Activated CD8-positive, alpha-beta T cell treated with anti-CD3 and anti-CD28 coated beads, Interleukin-2, amount 10 ng/mL, durations not matched to agents 7 days and 5 days (primary cell): Measurements from ENCODE around the gene IQCH. TPM values are rescaled to one million over a fixed set of nuclear protein-coding genes. Genes with fewer than 3 reads are reported as not detected.
"Not testable (repeated sequence)": the region's sequence is repeated elsewhere in the genome, so short reads cannot be mapped to it uniquely, and the experiment has no call there.

Source experiments
- ATAC-seq: fragments of 150-1000 bp; cut with Tn5 transposase; one replicate; pipeline ENCODE4 v1.10.0; 2021; ENCODE audit warnings: moderate library complexity
- CTCF ChIA-PET: fragments of 350-600 bp; sonication (Branson Sonifier 250); formaldehyde crosslinking; loops from one replicate; lab custom pipeline; 2021; ENCODE audit warnings: antibody characterized with exemption; lab: Charles Lee
- POLR2A ChIA-PET: fragments of 350-600 bp; sonication (Branson Sonifier 250); formaldehyde crosslinking; loops from one replicate; lab custom pipeline; 2021; ENCODE audit warnings: antibody characterized with exemption; lab: Charles Lee
- DNase-seq: peaks from one replicate; pipeline ENCODE4 v3.0.0-alpha.2; 2020
- H3K27ac Mint-ChIP-seq: one replicate; pipeline ENCODE4 v1.8.0; 2021; ENCODE audit warnings: mild to moderate bottlenecking, mixed read lengths
- H3K27me3 Mint-ChIP-seq: one replicate; pipeline ENCODE4 v1.8.0; 2021; ENCODE audit warnings: low read depth, mixed read lengths
- H3K36me3 Mint-ChIP-seq: one replicate; pipeline ENCODE4 v1.8.0; 2021; ENCODE audit warnings: low read depth, mixed read lengths
- H3K4me1 Mint-ChIP-seq: one replicate; pipeline ENCODE4 v1.8.0; 2021; ENCODE audit warnings: low read depth, mixed read lengths
- H3K4me3 Mint-ChIP-seq: one replicate; pipeline ENCODE4 v1.8.0; 2021; ENCODE audit warnings: mild to moderate bottlenecking, mixed read lengths
- H3K9me3 Mint-ChIP-seq: one replicate; pipeline ENCODE4 v1.8.0; 2022; ENCODE audit warnings: mixed read lengths; ENCODE audit not compliant: insufficient read depth
- total RNA-seq, 2 experiments: library from RNA; stranded (reverse); gene quantifications; one replicate each; pipeline ENCODE4 v1.2.3, GENCODE V29; 2021

Gene IQCH
- total RNA-seq, 2 experiments from 2014 or later = 0.97 to 2.2 TPM

DNA sequence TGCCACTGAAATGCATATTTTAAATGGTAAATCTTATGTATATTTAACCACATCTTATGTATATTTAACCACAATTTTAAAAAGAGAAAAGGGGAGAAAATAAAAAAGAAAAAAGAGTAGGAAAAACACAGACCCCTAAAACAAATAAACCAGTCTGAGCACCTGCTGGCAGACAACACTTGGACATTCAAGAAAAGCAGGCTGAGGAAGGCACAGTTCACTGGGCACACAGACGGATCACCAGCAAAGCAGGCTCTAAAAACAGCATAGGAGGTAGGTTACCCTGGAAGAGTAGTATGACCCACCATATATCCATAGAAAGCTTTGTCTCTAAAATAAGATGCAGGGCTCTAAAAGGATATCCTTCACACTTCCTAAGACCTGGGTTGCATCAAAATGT, 27.2 kb upstream of the IQCH start:
- POLR2A ChIA-PET = no interaction called here
- H3K4me3 Mint-ChIP-seq = no peak overlapping the region
- peaks cover 49% of the 10 kb centered on the region for H3K36me3 Mint-ChIP-seq
- H3K4me1 Mint-ChIP-seq = peaks cover 17% of the 10 kb centered on the region
- no peaks in the 10 kb centered on the region for H3K9me3 Mint-ChIP-seq
- CTCF ChIA-PET = interaction anchor here (2.9 kb wide), 1 partner anchor 13 kb away, joined by 9 read pairs; no protein-coding TSS in a partner anchor
- no peak for DNase-seq
- no peaks in the 10 kb centered on the region for H3K27me3 Mint-ChIP-seq
- ATAC-seq = no peak
- no peak overlapping the region for H3K27ac Mint-ChIP-seq

DNA sequence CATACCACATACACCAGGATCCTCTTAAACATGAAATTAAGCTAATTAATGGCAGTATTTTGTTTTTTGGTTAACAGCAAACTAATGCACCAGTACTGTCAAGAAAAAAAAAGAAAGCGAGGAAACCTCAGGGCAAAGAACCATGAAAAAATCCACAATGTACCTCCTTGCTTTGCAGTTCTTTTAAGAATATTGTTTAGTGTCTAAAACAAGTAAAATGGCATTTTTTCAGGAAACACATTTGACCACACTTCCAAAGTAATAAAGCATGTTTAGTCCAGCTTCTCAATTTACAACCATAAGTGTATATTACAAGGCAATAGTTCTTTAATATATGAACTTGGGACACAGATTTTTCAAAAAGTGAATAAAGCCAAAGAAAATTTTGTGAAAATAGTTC, 26.7 kb upstream of the IQCH start:
- POLR2A ChIA-PET = no interaction called here
- H3K4me3 Mint-ChIP-seq = no peak overlapping the region

DNA sequence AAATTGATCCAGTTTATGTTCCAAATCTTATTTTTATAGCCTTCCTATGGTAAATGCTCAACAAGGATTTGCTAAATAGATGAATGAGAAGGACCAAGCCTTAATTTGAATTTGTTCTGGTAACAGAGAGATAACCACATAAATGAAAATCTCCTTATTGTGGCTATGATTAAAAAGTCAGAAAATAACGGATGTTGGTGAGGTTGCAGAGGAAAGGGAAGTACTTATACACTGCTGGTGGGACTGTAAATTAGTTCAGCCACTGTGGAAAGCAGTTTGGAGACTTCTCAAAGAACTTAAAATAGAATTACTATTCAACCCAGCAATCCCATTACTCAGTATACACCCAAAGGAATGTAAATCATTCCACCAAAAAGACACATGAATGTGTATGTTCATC, 26.3 kb upstream of the IQCH start:
- Mint-ChIP-seq H3K4me3 (no peak overlapping the region), H3K9me3 (no peaks in the 10 kb centered on the region), H3K4me1 (peaks cover 17% of the 10 kb centered on the region), H3K27me3 (no peaks in the 10 kb centered on the region), H3K36me3 (peaks cover 55% of the 10 kb centered on the region), H3K27ac (peak overlapping the region; percentile 68)
- ChIA-PET POLR2A (no interaction called here), CTCF (interaction anchor here (2.9 kb wide), 1 partner anchor 12 kb away, joined by 9 read pairs; no protein-coding TSS in a partner anchor)
- DNase-seq (no peak), ATAC-seq (no peak)

More for the DNA sequence above, 26.7 kb upstream of the IQCH start:
- ATAC-seq (no peak), DNase-seq (no peak)
- CTCF ChIA-PET = interaction anchor here (2.9 kb wide), 1 partner anchor 12 kb away, joined by 9 read pairs; no protein-coding TSS in a partner anchor
- no peak overlapping the region for H3K27ac Mint-ChIP-seq
- H3K36me3 Mint-ChIP-seq = peaks cover 52% of the 10 kb centered on the region
- peaks cover 17% of the 10 kb centered on the region for H3K4me1 Mint-ChIP-seq
- no peaks in the 10 kb centered on the region for H3K27me3 Mint-ChIP-seq
- H3K9me3 Mint-ChIP-seq = no peaks in the 10 kb centered on the region

DNA sequence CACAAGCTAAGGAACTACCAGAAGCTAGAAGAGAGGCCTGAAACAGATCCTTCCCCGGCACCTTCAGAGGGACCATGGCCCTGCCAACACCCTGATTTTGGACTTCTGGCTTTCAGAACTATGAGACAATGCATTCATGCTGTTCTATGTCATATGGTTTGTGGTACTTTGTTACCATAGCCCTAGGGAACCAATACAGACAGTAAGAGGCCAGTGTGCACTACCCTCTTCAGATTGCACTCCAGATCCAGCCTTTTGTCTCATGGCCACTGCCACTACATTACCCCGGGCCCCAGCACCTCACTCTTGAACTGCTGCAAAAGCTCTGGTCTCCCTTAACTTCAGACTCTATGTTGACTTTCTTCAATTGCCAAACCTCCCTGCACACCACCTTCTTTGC, 24.1 kb upstream of the IQCH start:
- Mint-ChIP-seq H3K9me3 (no peaks in the 10 kb centered on the region), H3K36me3 (peaks cover 65% of the 10 kb centered on the region), H3K4me3 (no peak overlapping the region), H3K27me3 (no peaks in the 10 kb centered on the region), H3K27ac (no peak overlapping the region), H3K4me1 (peaks cover 17% of the 10 kb centered on the region)
- ChIA-PET CTCF (interaction anchor here (1.1 to 1.5 kb wide), 2 partner anchors 9 to 486 kb away, joined by 4 read pairs; no protein-coding TSS in a partner anchor), POLR2A (interaction anchor here (1.4 kb wide), 1 partner anchor 9 kb away, joined by 5 read pairs; no protein-coding TSS in a partner anchor)
- ATAC-seq = no peak
- no peak for DNase-seq

DNA sequence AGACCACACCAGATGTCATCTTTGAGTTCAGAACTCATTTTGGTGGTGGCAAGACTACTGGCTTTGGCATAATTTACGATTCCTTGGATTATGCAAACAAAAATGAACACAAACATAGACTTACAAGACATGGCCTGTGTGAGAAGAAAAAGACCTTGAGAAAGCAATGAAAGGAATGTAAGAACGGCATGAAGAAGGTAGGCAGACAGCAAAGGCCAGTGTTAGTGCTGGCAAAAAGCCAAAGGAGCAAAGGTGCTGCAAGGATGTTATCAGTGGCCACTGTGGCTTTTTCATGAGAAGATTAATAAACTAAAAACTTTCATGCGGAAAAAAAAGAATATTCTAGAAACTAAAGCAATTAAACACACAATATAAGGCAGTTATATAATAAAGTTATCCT, 22.0 kb upstream of the IQCH start:
- no peaks in the 10 kb centered on the region for H3K27me3 Mint-ChIP-seq
- no peak overlapping the region for H3K4me3 Mint-ChIP-seq
- no peaks in the 10 kb centered on the region for H3K9me3 Mint-ChIP-seq
- peaks cover 15% of the 10 kb centered on the region for H3K4me1 Mint-ChIP-seq
- H3K27ac Mint-ChIP-seq = no peak overlapping the region
- no peak for ATAC-seq
- no peak for DNase-seq
- ChIA-PET CTCF (interaction anchor here (0.6 kb wide), 1 partner anchor 256 kb away, joined by 3 read pairs; no protein-coding TSS in a partner anchor), POLR2A (no interaction called here)
- H3K36me3 Mint-ChIP-seq = peaks cover 61% of the 10 kb centered on the region

DNA sequence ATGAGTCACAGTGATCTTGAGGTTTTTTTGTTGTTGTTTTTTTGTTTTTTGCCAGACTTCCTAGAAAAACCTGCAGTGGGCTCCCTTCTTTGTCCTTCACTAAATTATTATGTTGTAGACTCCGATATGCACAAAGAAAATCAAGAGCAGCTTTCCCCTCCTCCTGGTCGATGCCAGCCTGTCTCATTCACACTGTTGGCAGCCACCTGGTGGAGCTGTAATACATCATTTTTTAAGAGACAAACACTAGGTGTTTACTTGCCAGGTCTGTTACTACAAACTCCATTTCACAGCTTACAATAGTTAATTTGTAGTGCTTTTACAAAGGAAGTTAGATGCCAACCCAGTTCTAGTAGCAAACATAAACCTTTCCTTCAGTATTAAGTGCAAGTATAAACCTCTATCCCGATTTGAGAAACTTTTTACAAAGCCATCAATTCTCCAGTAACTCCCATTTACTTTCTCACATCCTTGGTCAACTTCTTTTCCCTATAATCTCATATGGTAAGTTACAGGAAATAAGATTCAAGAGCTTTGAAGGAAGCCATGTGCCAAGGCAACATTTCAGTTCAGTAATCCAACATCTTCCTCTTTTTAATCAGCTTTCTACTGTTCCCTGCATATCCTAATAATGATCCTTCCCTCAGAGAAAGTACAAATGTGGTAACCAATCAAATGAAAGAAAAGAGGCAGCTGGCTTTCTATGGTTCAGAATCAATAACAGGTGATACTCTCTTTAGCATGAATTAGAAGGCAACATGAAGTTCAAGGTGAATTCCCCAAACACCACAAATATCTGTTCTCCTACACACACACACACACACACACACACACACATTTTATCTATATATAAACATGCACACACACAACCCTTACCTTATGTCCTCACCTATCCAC, 14.1 kb upstream of the IQCH start:
- peak; percentile 30 for DNase-seq
- ChIA-PET POLR2A (interaction anchor here (0.6 to 1.5 kb wide), 2 partner anchors 9 to 40 kb away, joined by 3 to 5 read pairs; no protein-coding TSS in a partner anchor), CTCF (interaction anchor here (0.6 to 2.4 kb wide), 27 partner anchors 10 to 613 kb away, joined by 3 to 18 read pairs (median 4); partner anchors contain the start of genes AAGAB, C15orf61, IQCH and SMAD3)
- H3K9me3 Mint-ChIP-seq = no peaks in the 10 kb centered on the region
- H3K27me3 Mint-ChIP-seq = no peaks in the 10 kb centered on the region
- peak overlapping the region; percentile 44 for H3K4me3 Mint-ChIP-seq
- ATAC-seq = peak; percentile 64
- peaks cover 41% of the 10 kb centered on the region for H3K4me1 Mint-ChIP-seq
- H3K36me3 Mint-ChIP-seq = peaks cover 31% of the 10 kb centered on the region
- peak overlapping the region; percentile 61 for H3K27ac Mint-ChIP-seq

DNA sequence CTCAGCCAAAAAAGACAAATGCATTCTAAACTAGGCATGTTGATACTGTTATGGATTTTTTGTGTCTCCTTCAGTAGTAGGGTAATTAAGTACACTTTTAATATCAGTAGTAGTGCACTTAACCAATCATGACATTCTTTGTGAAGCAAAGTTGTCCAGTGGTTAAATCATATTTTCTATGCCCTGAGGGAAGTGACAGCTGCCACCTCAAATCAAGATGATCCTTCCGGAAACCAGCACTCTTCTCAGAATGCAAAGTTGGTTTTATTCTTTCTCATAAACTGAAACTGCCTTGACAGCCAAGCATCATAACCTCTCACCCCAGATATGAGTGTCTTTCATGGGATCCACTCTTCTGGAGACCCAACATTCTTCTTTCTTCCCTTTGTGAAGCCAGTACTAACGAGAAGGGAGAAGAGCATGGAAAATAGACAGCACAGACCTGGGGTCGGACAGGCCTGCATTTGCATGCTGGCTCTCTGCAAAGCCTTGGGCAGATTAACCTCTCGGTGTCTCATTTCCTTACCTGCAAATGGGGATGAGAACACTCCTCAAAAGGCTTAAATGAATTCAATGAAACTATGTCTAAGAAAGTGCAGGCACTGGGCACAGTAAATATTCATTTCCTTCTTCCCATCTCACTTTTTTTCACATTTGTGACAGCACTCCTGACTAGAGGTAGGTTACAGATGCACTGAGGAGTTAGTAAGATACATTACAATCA, 13.3 kb upstream of the IQCH start:
- H3K27ac Mint-ChIP-seq = peak overlapping the region; percentile 61
- H3K4me3 Mint-ChIP-seq = peak overlapping the region; percentile 44
- ATAC-seq (peak; percentile 70), DNase-seq (peak; percentile 42)
- H3K4me1 Mint-ChIP-seq = peaks cover 41% of the 10 kb centered on the region
- ChIA-PET CTCF (interaction anchor here (0.9 to 2.4 kb wide), 16 partner anchors 10 to 295 kb away, joined by 3 to 18 read pairs (median 6); partner anchors contain the start of genes AAGAB, IQCH and SMAD3), POLR2A (no interaction called here)
- no peaks in the 10 kb centered on the region for H3K27me3 Mint-ChIP-seq
- H3K36me3 Mint-ChIP-seq = peaks cover 31% of the 10 kb centered on the region
- H3K9me3 Mint-ChIP-seq = no peaks in the 10 kb centered on the region

DNA sequence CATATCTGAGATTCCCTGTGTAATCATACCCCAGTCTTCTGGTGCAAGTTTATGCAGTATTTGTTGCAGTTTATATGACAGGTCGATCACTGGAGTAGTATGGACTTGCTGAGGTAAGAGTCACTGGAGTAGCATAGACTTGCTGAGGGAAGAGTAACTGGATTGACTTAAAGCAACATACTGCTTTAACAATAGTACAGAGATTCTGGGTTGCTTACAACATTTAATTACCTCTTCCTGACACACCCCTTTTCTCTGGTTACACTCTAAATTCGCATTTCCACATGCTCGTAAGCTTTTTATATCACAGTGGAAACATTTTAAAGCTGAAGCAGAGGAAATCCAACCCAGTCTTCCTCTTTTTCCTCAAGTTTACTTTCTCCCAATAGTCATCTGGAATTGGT, 11.9 kb upstream of the IQCH start:
- DNase-seq (no peak), ATAC-seq (no peak)
- CTCF ChIA-PET = interaction anchor here (0.8 kb wide), 1 partner anchor 297 kb away, joined by 3 read pairs; no protein-coding TSS in a partner anchor
- no peaks in the 10 kb centered on the region for H3K27me3 Mint-ChIP-seq
- no peak overlapping the region for H3K27ac Mint-ChIP-seq
- peaks cover 41% of the 10 kb centered on the region for H3K4me1 Mint-ChIP-seq
- H3K36me3 Mint-ChIP-seq = peaks cover 44% of the 10 kb centered on the region
- peaks cover 11% of the 10 kb centered on the region for H3K9me3 Mint-ChIP-seq
- H3K4me3 Mint-ChIP-seq = no peak overlapping the region
- POLR2A ChIA-PET = no interaction called here

DNA sequence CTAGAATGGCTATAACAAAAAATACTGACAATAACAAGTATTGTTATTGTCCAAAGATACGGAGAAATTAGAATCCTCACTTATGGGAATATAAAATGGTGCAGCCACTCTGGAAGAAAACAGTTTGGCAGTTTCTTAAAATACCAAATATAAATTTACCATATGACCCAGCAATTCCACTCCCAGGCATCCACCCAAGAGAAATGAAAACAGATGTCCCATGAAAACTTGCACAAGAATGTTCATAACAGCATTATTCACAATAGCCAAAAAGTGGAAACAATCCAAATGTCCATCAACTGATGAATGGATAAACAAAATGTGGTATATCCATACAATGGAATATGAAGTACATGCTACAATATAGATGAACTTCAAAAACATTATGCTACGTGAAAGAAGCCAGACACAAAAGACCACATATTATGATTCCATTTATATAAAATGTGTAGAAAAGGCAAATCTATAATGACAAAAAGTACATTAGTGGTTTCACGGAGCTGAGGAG, 9.6 kb upstream of the IQCH start:
- CTCF ChIA-PET = no interaction called here
- ATAC-seq (no peak), DNase-seq (no peak)
- Mint-ChIP-seq H3K27ac (no peak overlapping the region), H3K36me3 (peaks cover 52% of the 10 kb centered on the region), H3K27me3 (no peaks in the 10 kb centered on the region), H3K4me3 (no peak overlapping the region), H3K4me1 (peaks cover 32% of the 10 kb centered on the region), H3K9me3 (peaks cover 11% of the 10 kb centered on the region)
- POLR2A ChIA-PET = no interaction called here

DNA sequence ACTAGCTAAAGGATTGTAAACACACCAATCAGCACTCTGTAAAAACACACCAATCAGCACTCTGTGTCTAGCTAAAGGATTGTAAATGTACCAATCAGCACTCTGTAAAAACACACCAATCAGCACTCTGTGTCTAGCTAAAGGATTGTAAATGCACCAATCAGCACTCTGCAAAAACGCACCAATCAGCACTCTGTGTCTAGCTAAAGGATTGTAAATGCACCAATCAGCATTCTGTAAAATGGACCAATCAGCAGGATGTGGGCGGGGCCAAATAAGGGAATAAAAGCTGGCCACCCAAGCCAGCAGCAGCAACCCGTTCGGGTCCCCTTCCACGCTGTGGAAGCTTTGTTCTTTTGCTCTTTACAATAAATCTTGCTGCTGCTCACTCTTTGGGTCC, 8.0 kb upstream of the IQCH start:
- CTCF ChIA-PET = interaction anchor here (0.6 kb wide), 1 partner anchor 54 kb away, joined by 3 read pairs; no protein-coding TSS in a partner anchor
- H3K4me3 Mint-ChIP-seq, ATAC-seq, H3K27ac Mint-ChIP-seq, DNase-seq, POLR2A ChIA-PET, H3K27me3 Mint-ChIP-seq: not testable (repeated sequence)
- Mint-ChIP-seq H3K4me1 (peaks cover 22% of the 10 kb centered on the region), H3K36me3 (peaks cover 53% of the 10 kb centered on the region), H3K9me3 (peaks cover 11% of the 10 kb centered on the region)

DNA sequence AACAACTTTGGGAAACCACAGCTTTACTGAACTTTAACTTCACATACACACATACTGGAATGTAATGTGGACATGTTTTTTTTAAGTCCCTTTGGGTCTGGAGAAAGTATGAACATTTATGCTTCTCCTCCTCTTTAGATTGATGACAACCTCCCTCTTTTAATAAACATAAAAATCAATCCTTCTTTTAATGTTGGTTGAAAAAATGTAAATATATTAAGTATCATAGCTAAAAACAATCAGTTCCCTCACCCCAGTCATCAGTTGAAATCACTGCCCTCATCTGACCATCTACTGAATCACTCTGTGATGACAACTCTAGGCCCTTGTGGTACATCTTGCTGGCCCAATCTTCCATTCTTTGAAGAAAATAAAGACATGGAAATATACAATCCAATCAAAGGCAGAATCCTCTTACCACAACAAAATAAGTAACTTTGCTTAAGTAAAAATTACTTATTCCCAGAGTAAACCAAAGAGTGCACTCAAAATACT, 6.5 kb upstream of the IQCH start:
- ATAC-seq = no peak
- Mint-ChIP-seq H3K9me3 (peaks cover 11% of the 10 kb centered on the region), H3K36me3 (peaks cover 48% of the 10 kb centered on the region), H3K4me1 (peaks cover 23% of the 10 kb centered on the region), H3K27ac (no peak overlapping the region), H3K4me3 (no peak overlapping the region), H3K27me3 (no peaks in the 10 kb centered on the region)
- ChIA-PET CTCF (no interaction called here), POLR2A (no interaction called here)
- no peak for DNase-seq
